Measurements from ENCODE around the gene HNMT.

Gene HNMT

DNA sequence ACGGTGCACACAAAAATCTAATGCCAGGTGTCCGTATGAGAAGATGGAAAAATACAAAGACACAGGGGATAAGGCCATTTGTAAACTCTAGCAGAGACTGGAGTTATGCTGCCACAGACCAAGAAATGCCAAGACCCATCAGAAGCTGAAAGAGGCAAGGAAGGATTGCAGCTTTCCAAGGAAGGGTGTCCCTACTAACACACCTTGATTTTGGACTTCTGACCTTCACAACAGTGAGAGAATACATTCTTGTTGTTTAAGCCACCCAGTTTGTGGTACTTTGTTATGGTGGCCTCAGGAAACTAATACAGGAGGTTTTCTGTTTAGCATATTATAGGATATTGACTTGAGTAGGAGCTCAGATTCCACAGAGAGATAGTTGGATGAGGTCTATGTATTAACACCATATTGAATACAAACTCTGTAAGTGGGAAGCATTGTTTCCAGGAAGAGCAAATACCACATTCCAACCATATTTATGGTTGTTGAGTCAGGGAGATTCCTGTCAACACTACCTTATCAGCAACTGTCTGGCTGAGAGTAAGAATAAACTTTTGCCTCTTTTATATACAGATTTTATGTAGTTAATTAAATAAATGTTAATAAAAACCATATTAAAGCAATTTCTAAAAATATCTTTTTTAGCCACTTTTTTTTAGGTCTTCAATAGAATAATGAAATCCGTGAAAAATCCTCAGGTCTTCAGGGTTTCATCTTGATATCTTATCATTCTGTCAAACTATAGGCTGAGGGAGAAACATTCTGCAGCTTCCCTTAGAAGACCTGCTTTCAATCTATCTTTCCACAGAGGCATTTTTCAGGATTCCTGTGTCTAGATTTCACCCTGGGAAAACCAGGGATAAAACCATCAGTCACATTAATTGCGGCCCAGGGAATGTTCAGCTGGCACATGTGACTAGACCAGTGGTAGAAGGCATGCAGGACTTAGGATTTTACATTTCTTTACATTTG is 35.4 kb upstream of the HNMT start:
- Histone ChIP-seq H3K9me3 (ENCODE audit: control insufficient read depth, insufficient read depth, low read depth, low read length) (no peaks in the 10 kb centered on the region), H3K36me3 (ENCODE audit: control insufficient read depth in 2 of 2, insufficient read depth in 1 of 2, low read length in 2 of 2) (no peaks in the 10 kb centered on the region), H3K4me3 (ENCODE audit: low read depth, low read length) (no peak overlapping the region), H3K27ac (ENCODE audit: extremely low read depth, low read depth, low read length) (no peak overlapping the region), H3K4me1 (ENCODE audit: control insufficient read depth, insufficient read depth, low read length) (no peaks in the 10 kb centered on the region)
- TF ChIP-seq BCL11B (tag by site-specific recombination; IDR thresholded peaks at IDR 0.05; ENCODE audit: low read depth) (no peak), KLF1 (tag by site-specific recombination; IDR thresholded peaks at IDR 0.05) (no peak), ZNF76 (tag by site-specific recombination; IDR thresholded peaks at IDR 0.05; ENCODE audit: borderline replicate concordance, low read depth) (no peak), ZNF433 (tag by site-specific recombination; IDR thresholded peaks at IDR 0.05; ENCODE audit: low read depth) (no peak), ZNF830 (tag by site-specific recombination; IDR thresholded peaks at IDR 0.05; ENCODE audit: low read depth) (no peak)
- CTCF ChIA-PET = interaction anchor here (0.7 to 1.9 kb wide), 5 partner anchors 30 to 858 kb away, joined by 3 to 5 read pairs (median 4); no protein-coding TSS in a partner anchor
- POLR2A ChIA-PET = no interaction called here

DNA sequence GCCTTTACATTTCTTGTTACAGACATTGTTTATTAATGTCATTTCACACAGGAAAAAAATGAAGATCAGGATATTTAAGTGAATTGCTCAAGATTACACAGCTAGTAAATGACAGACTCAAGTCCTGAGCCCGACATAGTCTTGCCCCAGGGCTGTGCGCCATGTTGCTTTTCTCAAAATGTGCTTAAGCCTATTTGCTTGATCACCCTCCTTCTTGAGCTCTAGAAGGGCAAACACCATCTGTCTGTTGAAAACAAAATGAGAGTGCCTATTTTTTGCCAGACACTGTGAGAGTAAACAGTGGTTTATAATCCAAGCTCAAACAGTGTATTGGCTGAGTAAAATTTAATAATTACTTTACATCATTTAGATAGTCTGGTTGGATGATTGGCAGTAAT is 34.8 kb upstream of the HNMT start:
- TF ChIP-seq SCRT1 (tag by site-specific recombination; IDR thresholded peaks at IDR 0.05; ENCODE audit: borderline replicate concordance) (no peak), HOXC10 (CRISPR knock-in tag; IDR thresholded peaks at IDR 0.05) (no peak), ZNF530 (tag by site-specific recombination; IDR thresholded peaks at IDR 0.05; ENCODE audit: low read depth) (no peak), ZNF624 (tag by site-specific recombination; IDR thresholded peaks at IDR 0.05) (no peak), REPIN1 (tag by site-specific recombination; IDR thresholded peaks at IDR 0.05; ENCODE audit: low read depth) (no peak), ZNF548 (tag by site-specific recombination; IDR thresholded peaks at IDR 0.05) (no peak), YY1 (tag by site-specific recombination; IDR thresholded peaks at IDR 0.05) (no peak), ZNF324 (tag by site-specific recombination; IDR thresholded peaks at IDR 0.05) (no peak)
- TF ChIP-seq, protein P1, sequence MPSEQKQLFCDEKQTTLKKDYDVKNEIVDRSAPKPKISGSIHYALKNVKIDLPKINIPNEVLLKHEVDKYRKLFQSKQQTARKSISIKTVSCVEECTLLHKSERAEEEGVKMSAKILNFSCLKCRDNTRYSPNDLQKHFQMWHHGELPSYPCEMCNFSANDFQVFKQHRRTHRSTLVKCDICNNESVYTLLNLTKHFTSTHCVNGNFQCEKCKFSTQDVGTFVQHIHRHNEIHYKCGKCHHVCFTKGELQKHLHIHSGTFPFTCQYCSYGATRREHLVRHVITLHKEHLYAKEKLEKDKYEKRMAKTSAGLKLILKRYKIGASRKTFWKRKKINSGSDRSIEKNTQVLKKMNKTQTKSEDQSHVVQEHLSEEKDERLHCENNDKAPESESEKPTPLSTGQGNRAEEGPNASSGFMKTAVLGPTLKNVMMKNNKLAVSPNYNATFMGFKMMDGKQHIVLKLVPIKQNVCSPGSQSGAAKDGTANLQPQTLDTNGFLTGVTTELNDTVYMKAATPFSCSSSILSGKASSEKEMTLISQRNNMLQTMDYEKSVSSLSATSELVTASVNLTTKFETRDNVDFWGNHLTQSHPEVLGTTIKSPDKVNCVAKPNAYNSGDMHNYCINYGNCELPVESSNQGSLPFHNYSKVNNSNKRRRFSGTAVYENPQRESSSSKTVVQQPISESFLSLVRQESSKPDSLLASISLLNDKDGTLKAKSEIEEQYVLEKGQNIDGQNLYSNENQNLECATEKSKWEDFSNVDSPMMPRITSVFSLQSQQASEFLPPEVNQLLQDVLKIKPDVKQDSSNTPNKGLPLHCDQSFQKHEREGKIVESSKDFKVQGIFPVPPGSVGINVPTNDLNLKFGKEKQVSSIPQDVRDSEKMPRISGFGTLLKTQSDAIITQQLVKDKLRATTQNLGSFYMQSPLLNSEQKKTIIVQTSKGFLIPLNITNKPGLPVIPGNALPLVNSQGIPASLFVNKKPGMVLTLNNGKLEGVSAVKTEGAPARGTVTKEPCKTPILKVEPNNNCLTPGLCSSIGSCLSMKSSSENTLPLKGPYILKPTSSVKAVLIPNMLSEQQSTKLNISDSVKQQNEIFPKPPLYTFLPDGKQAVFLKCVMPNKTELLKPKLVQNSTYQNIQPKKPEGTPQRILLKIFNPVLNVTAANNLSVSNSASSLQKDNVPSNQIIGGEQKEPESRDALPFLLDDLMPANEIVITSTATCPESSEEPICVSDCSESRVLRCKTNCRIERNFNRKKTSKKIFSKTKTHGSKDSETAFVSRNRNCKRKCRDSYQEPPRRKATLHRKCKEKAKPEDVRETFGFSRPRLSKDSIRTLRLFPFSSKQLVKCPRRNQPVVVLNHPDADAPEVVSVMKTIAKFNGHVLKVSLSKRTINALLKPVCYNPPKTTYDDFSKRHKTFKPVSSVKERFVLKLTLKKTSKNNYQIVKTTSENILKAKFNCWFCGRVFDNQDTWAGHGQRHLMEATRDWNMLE (tag by site-specific recombination; conservative IDR thresholded peaks at IDR 0.05; ENCODE audit: low read depth) = no peak
- TF ChIP-seq, protein P2, sequence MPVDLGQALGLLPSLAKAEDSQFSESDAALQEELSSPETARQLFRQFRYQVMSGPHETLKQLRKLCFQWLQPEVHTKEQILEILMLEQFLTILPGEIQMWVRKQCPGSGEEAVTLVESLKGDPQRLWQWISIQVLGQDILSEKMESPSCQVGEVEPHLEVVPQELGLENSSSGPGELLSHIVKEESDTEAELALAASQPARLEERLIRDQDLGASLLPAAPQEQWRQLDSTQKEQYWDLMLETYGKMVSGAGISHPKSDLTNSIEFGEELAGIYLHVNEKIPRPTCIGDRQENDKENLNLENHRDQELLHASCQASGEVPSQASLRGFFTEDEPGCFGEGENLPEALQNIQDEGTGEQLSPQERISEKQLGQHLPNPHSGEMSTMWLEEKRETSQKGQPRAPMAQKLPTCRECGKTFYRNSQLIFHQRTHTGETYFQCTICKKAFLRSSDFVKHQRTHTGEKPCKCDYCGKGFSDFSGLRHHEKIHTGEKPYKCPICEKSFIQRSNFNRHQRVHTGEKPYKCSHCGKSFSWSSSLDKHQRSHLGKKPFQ (tag by site-specific recombination; IDR thresholded peaks at IDR 0.05) = no peak
- TF ChIP-seq, protein P3, sequence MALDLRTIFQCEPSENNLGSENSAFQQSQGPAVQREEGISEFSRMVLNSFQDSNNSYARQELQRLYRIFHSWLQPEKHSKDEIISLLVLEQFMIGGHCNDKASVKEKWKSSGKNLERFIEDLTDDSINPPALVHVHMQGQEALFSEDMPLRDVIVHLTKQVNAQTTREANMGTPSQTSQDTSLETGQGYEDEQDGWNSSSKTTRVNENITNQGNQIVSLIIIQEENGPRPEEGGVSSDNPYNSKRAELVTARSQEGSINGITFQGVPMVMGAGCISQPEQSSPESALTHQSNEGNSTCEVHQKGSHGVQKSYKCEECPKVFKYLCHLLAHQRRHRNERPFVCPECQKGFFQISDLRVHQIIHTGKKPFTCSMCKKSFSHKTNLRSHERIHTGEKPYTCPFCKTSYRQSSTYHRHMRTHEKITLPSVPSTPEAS (tag by site-specific recombination; IDR thresholded peaks at IDR 0.05) = no peak
- no peaks in the 10 kb centered on the region for H3K36me3 ChIP-seq (ENCODE audit: control insufficient read depth in 2 of 2, insufficient read depth in 1 of 2, low read length in 2 of 2)

More for the DNA sequence above, 34.8 kb upstream of the HNMT start:
- Histone ChIP-seq H3K4me3 (ENCODE audit: low read depth, low read length) (no peak overlapping the region), H3K27ac (ENCODE audit: extremely low read depth, low read depth, low read length) (no peak overlapping the region), H3K9me3 (ENCODE audit: control insufficient read depth, insufficient read depth, low read depth, low read length) (no peaks in the 10 kb centered on the region), H3K4me1 (ENCODE audit: control insufficient read depth, insufficient read depth, low read length) (no peaks in the 10 kb centered on the region)
- POLR2A ChIA-PET = no interaction called here
- CTCF ChIA-PET = interaction anchor here (0.7 to 1.9 kb wide), 4 partner anchors 31 to 857 kb away, joined by 3 to 5 read pairs (median 4); no protein-coding TSS in a partner anchor
